HG03469 (cell line): ENCODE results near the gene POP7.

Source experiments
- ATAC-seq: cut with Tn5 transposase; IDR thresholded peaks from one replicate; pipeline ENCODE4 v1.9.1; 2021; ENCODE audit warnings: mild to moderate bottlenecking, moderate library complexity, moderate number of reproducible peaks; ENCODE audit not compliant: unreplicated experiment

POP7 gene

DNA sequence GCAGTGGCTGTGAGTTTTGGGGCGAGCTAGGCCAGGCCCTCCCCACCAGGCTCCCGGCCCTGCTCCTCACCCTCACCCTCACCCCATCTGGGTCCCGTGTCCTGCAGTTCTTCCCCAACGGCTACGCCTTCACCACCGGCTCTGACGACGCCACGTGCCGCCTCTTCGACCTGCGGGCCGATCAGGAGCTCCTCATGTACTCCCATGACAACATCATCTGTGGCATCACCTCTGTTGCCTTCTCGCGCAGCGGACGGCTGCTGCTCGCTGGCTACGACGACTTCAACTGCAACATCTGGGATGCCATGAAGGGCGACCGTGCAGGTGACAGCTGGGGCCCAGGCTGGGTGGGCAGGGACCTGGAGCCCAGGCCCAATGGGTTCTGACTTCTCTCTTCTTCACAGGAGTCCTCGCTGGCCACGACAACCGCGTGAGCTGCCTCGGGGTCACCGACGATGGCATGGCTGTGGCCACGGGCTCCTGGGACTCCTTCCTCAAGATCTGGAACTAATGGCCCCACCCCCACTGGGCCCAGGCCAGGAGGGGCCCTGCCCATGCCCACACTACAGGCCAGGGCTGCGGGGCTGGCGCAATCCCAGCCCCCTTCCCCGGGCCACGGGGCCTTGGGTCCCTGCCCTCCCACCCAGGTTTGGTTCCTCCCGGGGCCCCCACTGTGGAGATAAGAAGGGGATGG lies 27.5 kb upstream of the POP7 start:
- no peak for ATAC-seq

- ATAC-seq: no peak
Measured at GRCh38 chr7:100679129-100679926, 26.6 kb upstream of the POP7 start.

GRCh38 chr7:100679927-100680575 lies 25.9 kb upstream of the POP7 start:
- no peak for ATAC-seq

DNA sequence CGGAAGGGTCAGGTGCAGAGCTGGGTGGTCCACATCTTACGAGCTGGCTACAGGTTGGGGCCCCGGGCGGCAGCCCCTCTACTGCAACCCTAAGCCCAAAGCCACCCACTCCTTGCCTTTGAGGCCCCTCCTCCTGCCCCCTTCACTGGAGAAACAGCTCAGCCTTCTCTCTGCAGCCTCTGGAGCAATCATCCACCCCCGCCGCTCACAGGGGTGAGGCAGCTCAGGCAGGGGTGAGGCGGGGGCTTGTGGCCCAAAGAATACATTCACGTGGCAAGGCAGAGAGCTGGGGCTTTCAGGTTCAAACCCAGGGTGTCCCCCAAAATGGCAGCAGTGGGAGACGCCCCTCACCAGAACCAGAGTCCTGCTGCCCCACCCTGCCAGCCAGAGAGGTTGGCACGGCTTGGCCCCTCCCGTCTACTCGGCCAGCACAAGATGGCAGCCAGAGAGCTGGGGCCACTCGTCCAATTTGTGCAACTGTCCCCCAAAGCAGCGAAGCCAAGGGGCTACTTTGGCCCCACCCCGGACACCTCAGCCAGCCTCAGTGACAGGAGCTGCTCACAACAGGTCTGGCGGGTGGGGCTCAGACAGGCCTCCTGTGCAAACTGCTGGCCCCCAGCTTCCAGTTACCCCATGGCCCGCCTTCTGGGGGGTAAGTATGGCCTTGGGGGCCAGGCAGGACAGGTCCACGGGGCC lies 25.2 kb upstream of the POP7 start:
- ATAC-seq: no peak

GRCh38 chr7:100681491-100682227 lies 24.3 kb upstream of the POP7 start:
- ATAC-seq: no peak

- no peak for ATAC-seq
Measured at GRCh38 chr7:100682228-100682741, 23.6 kb upstream of the POP7 start.

- no peak for ATAC-seq
Measured at GRCh38 chr7:100682991-100683658, 22.8 kb upstream of the POP7 start.

GRCh38 chr7:100683659-100684533 lies 22.0 kb upstream of the POP7 start:
- no peak for ATAC-seq

- ATAC-seq: no peak
Measured at GRCh38 chr7:100684534-100685042, 21.3 kb upstream of the POP7 start.

GRCh38 chr7:100685049-100685605 lies 20.8 kb upstream of the POP7 start:
- no peak for ATAC-seq

DNA sequence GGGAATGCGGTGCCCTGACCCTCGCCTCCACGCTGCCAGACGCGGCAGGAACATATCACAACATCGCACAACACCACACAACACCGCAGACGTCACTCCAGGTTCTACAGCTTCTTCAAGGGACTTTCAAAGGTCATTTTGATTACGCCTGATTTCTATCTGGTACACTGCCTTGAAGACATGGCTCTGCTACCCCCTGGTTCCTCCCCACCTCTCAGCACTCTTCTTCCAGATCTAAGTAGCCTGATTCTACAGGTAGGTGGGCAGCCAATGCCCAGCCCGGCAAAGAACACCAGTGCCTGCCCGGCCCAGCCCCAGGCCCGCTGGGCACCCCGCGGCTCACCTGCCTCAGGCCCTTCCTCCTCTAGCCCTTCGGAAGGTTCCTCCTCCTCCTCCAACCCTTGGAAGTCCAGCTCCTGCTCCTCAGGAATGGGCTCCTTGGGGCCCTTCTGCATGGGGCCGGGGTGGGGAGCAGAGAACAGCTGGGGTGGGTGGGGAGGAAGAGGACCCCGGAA lies 20.2 kb upstream of the POP7 start:
- no peak for ATAC-seq

GRCh38 chr7:100686201-100686821 lies 19.6 kb upstream of the POP7 start:
- ATAC-seq: no peak

- ATAC-seq: no peak
Measured at GRCh38 chr7:100686822-100687211, 19.1 kb upstream of the POP7 start.

GRCh38 chr7:100687261-100687660 lies 18.7 kb upstream of the POP7 start:
- no peak for ATAC-seq

- ATAC-seq: no peak
Measured at GRCh38 chr7:100687751-100688300, 18.1 kb upstream of the POP7 start.

- no peak for ATAC-seq
Measured at GRCh38 chr7:100688326-100688860, 17.5 kb upstream of the POP7 start.
